ENCODE results near the gene BPIFA1. TPM values are rescaled to one million over a fixed set of nuclear protein-coding genes. Genes with fewer than 3 reads are reported as not detected.

Gene BPIFA1
- total RNA-seq, 4 donors from 2014 or later = not detected

DNA sequence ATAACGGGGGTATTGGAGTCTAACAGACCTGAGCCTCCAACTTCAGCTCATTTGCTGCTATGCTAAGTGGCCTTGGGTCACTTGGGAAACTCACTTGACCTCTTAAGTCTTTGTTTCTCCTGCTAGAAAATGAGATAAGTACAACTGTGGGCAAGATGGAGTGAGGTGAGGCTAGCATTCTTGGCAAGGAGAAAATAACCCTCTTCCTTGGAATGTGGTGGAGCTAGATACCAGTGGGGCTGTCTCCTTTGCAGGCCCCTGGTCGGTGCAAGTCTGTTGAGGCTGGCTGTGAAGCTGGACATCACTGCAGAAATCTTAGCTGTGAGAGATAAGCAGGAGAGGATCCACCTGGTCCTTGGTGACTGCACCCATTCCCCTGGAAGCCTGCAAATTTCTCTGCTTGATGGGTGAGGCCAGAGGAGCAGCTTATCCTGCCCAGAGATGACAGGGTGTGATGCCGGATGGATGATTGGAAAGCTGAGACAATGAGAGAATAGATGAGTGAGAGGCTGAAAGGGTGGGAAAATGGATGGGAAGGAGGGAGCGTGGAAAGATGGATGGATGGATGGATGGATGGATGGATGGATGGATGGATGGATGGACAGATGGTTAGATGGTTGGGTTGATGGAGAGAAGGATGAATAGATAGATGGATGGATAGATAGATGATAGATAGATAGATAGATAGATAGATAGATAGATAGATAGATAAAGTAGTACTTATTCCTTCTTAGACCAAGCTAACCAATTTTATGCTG is 4.4 kb downstream of the BPIFA1 start:
- no peak for DNase-seq
- Histone ChIP-seq H3K27ac (no peak overlapping the region), H3K9me3 (no peaks in the 10 kb centered on the region), H3K4me1 (no peaks in the 10 kb centered on the region), H3K27me3 (peaks cover 0 to 13% (median 0%) of the 10 kb centered on the region in 3 donors), H3K4me3 (no peak overlapping the region), H3K36me3 (no peaks in the 10 kb centered on the region)
- no peak for ATAC-seq
- in situ Hi-C loops (cut with MboI; ENCODE audit: low sequenced_read_pairs in 4 of 4) (no loop called here), intact Hi-C loops (cut with DNase I; ENCODE audit: low total_unique reads) (no loop called here)
- TF ChIP-seq POLR2A (IDR thresholded peaks at IDR 0.05) = no peak
- TF ChIP-seq, protein P1, sequence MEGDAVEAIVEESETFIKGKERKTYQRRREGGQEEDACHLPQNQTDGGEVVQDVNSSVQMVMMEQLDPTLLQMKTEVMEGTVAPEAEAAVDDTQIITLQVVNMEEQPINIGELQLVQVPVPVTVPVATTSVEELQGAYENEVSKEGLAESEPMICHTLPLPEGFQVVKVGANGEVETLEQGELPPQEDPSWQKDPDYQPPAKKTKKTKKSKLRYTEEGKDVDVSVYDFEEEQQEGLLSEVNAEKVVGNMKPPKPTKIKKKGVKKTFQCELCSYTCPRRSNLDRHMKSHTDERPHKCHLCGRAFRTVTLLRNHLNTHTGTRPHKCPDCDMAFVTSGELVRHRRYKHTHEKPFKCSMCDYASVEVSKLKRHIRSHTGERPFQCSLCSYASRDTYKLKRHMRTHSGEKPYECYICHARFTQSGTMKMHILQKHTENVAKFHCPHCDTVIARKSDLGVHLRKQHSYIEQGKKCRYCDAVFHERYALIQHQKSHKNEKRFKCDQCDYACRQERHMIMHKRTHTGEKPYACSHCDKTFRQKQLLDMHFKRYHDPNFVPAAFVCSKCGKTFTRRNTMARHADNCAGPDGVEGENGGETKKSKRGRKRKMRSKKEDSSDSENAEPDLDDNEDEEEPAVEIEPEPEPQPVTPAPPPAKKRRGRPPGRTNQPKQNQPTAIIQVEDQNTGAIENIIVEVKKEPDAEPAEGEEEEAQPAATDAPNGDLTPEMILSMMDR (IDR thresholded peaks at IDR 0.05 in 4 of 5, conservative IDR thresholded peaks at IDR 0.05 in 1 of 5) = no peak

DNA sequence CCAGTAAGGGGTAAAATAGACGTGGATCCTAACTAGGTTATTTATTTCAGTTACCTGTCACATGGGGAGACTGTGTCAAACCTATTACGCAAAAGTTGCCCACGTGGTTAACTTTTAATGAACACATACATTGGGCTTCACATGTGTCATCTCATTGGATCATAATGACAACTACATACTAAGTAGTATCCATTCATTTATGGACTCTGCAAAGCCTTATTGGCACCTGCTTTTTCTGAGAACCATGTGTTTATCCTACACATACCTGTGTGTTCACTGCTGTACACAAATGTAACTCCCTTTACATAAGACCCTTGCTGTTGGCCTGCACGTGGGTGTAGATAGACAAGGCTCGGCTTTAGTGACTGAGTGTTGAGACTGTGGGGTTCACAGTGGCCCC is 5.1 kb downstream of the BPIFA1 start:
- intact Hi-C loops (cut with DNase I; ENCODE audit: low total_unique reads) = no loop called here

GRCh38 chr20:33242319-33243100 is 6.7 kb downstream of the BPIFA1 start:
- intact Hi-C loops (cut with DNase I; ENCODE audit: low total_unique reads) = no loop called here
- H3K27me3 ChIP-seq = peaks cover 0 to 6% (median 0%) of the 10 kb centered on the region in 3 donors
- TF ChIP-seq POLR2A (IDR thresholded peaks at IDR 0.05) = no peak
- TF ChIP-seq, protein P1 (IDR thresholded peaks at IDR 0.05 in 4 of 5, conservative IDR thresholded peaks at IDR 0.05 in 1 of 5) = no peak
- DNase-seq (no peak), ATAC-seq (no peak)
- H3K4me3 ChIP-seq = no peak overlapping the region
- H3K9me3 ChIP-seq = no peaks in the 10 kb centered on the region
- in situ Hi-C loops (cut with MboI; ENCODE audit: low sequenced_read_pairs in 4 of 4) = no loop called here
- no peaks in the 10 kb centered on the region for H3K36me3 ChIP-seq
- H3K27ac ChIP-seq = no peak overlapping the region
- no peaks in the 10 kb centered on the region for H3K4me1 ChIP-seq

More for the DNA sequence above, 5.1 kb downstream of the BPIFA1 start:
- H3K9me3 ChIP-seq = no peaks in the 10 kb centered on the region
- H3K27me3 ChIP-seq = peaks cover 0 to 6% (median 0%) of the 10 kb centered on the region in 3 donors
- in situ Hi-C loops (cut with MboI; ENCODE audit: low sequenced_read_pairs in 4 of 4) = no loop called here
- no peaks in the 10 kb centered on the region for H3K36me3 ChIP-seq
- no peak overlapping the region for H3K27ac ChIP-seq
- DNase-seq (no peak), ATAC-seq (no peak)
- TF ChIP-seq, protein P1 (IDR thresholded peaks at IDR 0.05 in 4 of 5, conservative IDR thresholded peaks at IDR 0.05 in 1 of 5) = no peak
- no peak for TF ChIP-seq POLR2A (IDR thresholded peaks at IDR 0.05)
- no peak overlapping the region for H3K4me3 ChIP-seq
- no peaks in the 10 kb centered on the region for H3K4me1 ChIP-seq

DNA sequence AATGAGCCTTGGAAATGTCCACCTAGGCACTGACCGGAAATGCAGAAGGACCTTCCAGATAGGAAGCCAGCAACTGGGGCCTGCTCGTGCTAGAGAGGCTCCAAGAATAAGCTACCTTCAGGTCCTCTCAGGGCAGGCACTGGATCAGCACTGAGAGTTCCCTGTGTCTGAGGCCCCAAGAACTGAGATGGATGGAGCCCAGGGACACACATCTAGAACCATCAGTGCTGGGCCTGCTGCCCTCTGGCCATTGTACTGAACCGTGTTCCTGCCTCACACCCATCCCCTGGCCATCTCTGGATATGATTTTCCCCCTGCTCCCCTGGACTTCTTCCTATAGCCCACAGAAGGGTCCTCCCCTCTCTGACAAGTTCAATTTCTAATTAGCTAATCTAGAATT is 10.3 kb downstream of the BPIFA1 start:
- DNase-seq = no peak
- in situ Hi-C loops (cut with MboI; ENCODE audit: low sequenced_read_pairs in 4 of 4) = no loop called here
- H3K27ac ChIP-seq = no peak overlapping the region

More for the DNA sequence above, 10.3 kb downstream of the BPIFA1 start:
- Histone ChIP-seq H3K4me3 (no peak overlapping the region), H3K27me3 (no peaks in the 10 kb centered on the region), H3K9me3 (no peaks in the 10 kb centered on the region), H3K36me3 (no peaks in the 10 kb centered on the region), H3K4me1 (no peaks in the 10 kb centered on the region)
- intact Hi-C loops (cut with DNase I; ENCODE audit: low total_unique reads) = no loop called here
- ATAC-seq = no peak
- TF ChIP-seq POLR2A (IDR thresholded peaks at IDR 0.05) = no peak
- TF ChIP-seq, protein P1 (IDR thresholded peaks at IDR 0.05 in 4 of 5, conservative IDR thresholded peaks at IDR 0.05 in 1 of 5) = no peak
